Adrenal gland (tissue), 12 donors: ENCODE data around the gene SOHLH1. TPM values are rescaled to one million over a fixed set of nuclear protein-coding genes. Genes with fewer than 3 reads are reported as not detected.

ENCODE experiments used
- DNase-seq, 7 donors: peaks; one replicate each; pipeline ENCODE4 v3.0.0-alpha.2; 2019 to 2020
- H3K27ac ChIP-seq, 5 donors: fragments of 200-600 bp; sonication (generic) in 4 of 5; 1 replicate in 3 of 5; 2 replicates in 2 of 5; pipeline versions ENCODE4 v1.5.1 to v1.8.0; 2016 to 2020; ENCODE audit warnings: mild to moderate bottlenecking in 1 of 5
- H3K27me3 ChIP-seq: fragments of 200-600 bp; 2 replicates; pipeline ENCODE4 v1.8.0; 2021
- H3K36me3 ChIP-seq, 2 donors: fragments of 200-600 bp; replicated peaks in 1 of 2; 1 replicate in 1 of 2; 2 replicates in 1 of 2; pipeline versions ENCODE4 v1.5.1 to v1.8.0; 2018 to 2022
- H3K4me1 ChIP-seq, 2 donors: fragments of 200-600 bp; replicated peaks in 1 of 2; 1 replicate in 1 of 2; 2 replicates in 1 of 2; pipeline versions ENCODE4 v1.5.1 to v1.8.0; 2018 to 2021
- H3K4me3 ChIP-seq, 4 donors: fragments of 200-600 bp; sonication (generic) in 3 of 4; one replicate each; pipeline ENCODE4 v1.5.1; 2016 to 2018
- H3K9me3 ChIP-seq, 3 donors: fragments of 200-600 bp; sonication (generic) in 1 of 3; replicated peaks in 1 of 3; 1 replicate in 2 of 3; 2 replicates in 1 of 3; pipeline versions ENCODE4 v1.5.1 to v1.8.0; 2016 to 2021
- CTCF ChIP-seq, 6 experiments: fragments of 450-650 bp in 4 of 6; fragments of 200-600 bp in 2 of 6; sonication (generic) in 1 of 6; IDR thresholded peaks; 1 replicate in 5 of 6; 2 replicates in 1 of 6; pipeline versions ENCODE4 v1.5.1 to v1.8.0; 2016 to 2021; ENCODE audit warnings: antibody characterized with exemption in 6 of 6, mild to moderate bottlenecking in 2 of 6, moderate library complexity in 1 of 6
- POLR2A ChIP-seq, 2 donors: fragments of 450-650 bp; IDR thresholded peaks; one replicate each; pipeline ENCODE4 v1.6.1; 2017; ENCODE audit warnings: antibody characterized with exemption in 2 of 2, mild to moderate bottlenecking in 2 of 2, moderate library complexity in 1 of 2
- WGBS, 4 donors: extraction: QIAGEN DNeasy Blood & Tissue Kit in 2 of 4; methylation state at CpG; one replicate each; pipeline versions ENCODE4 v1.1.5 to v1.1.7; 2013 to 2017; 5-methylcytosine and 5-hydroxymethylcytosine counted together
- intact Hi-C, 2 donors: fragments of 100-400 bp; cut with DNase I; formaldehyde crosslinking; loops; one replicate each; pipeline versions ENCODE4 v1.14.1 to v1.15.0; 2022 to 2023
- polyA plus RNA-seq, 3 donors: library from polyadenylated mRNA; stranded (reverse); fragments of 200-250 nt in 2 of 3; fragments of 350-450 nt in 1 of 3; fragmentation: Illumina TruSeq in 1 of 3; extraction: RNeasy Lipid Tissue Mini Kit (QIAGEN cat#74804) in 1 of 3; gene quantifications; one replicate each; pipeline ENCODE4 v1.2.3, GENCODE V29; 2013 to 2014
- total RNA-seq, 9 donors: library from RNA; depleted of rRNA in 4 of 9; stranded (reverse); fragments of >200 nt in 4 of 9; fragments of 120-200 nt in 1 of 9; fragmentation: NEBNext Ultra II Directional in 1 of 9; extraction: Animal tissue kit (Norgen Biotek cat#: 25700) in 1 of 9; gene quantifications; one replicate each; pipeline versions ENCODE4 v1.1.0 to v1.2.4, GENCODE V29; 2013 to 2023
- donor health status: healthy with polysubstance abuse.
- donor health status: Bipolar disorder and iron deficiency.
- donor health status: DM: yes; HTN: yes; CAD: no.
- donor health status: DM: no; HTN: no; CAD: no.
- donor health status: DM: no; HTN: no; CAD: no.
- donor health status: DM: yes; HTN: yes; CAD: no.

SOHLH1 gene
- total and polyA plus RNA-seq, 12 donors: not detected

- no peak for TF ChIP-seq CTCF (IDR thresholded peaks at IDR 0.05)
- TF ChIP-seq POLR2A (IDR thresholded peaks at IDR 0.05): no peak
- intact Hi-C loops: no loop called here
- Histone ChIP-seq H3K27me3 (no peaks in the 10 kb centered on the region), H3K9me3 (no peaks in the 10 kb centered on the region), H3K27ac (no peak overlapping the region), H3K4me3 (no peak overlapping the region), H3K4me1 (no peaks in the 10 kb centered on the region), H3K36me3 (no peaks in the 10 kb centered on the region)
- DNase-seq: no peak
- WGBS, 4 donors: 53 to 79% (median 61%) methylated on average over 13 to 18 of the region's 18 CpGs
Observed at GRCh38 chr9:135694414-135694813, 4.9 kb downstream of the SOHLH1 start.

GRCh38 chr9:135693771-135694170 lies 5.5 kb downstream of the SOHLH1 start:
- no peak overlapping the region for H3K27ac ChIP-seq
- no peaks in the 10 kb centered on the region for H3K36me3 ChIP-seq
- intact Hi-C loops: no loop called here
- H3K4me1 ChIP-seq: no peaks in the 10 kb centered on the region
- DNase-seq: no peak
- TF ChIP-seq CTCF (IDR thresholded peaks at IDR 0.05) (no peak), POLR2A (IDR thresholded peaks at IDR 0.05) (no peak)
- no peaks in the 10 kb centered on the region for H3K27me3 ChIP-seq
- WGBS, 4 donors: 73 to 88% (median 83%) methylated on average over 4 to 11 of the region's 11 CpGs
- H3K9me3 ChIP-seq: no peaks in the 10 kb centered on the region
- no peak overlapping the region for H3K4me3 ChIP-seq

DNA sequence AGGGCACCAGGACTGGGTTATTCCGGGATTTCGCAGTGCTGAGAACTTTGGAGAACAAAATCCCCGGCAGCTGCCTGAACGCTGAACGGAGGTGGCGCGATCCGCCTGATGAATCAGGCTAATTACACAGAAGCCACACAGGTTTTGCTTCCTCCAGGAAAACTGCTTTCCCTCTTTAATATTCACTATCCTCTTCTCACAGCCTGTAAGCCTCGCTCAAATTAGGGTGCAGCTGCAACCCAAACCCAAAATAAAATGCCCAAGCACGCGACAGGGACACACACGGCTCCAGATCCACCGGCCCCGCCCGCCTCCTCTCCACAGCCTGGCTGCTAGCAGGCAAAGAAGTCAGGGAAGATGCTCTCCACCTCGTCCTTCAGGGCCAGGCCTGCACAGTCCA lies 6.0 kb downstream of the SOHLH1 start:
- TF ChIP-seq POLR2A (IDR thresholded peaks at IDR 0.05) (no peak), CTCF (IDR thresholded peaks at IDR 0.05) (no peak)
- no peaks in the 10 kb centered on the region for H3K27me3 ChIP-seq
- no peak for DNase-seq
- H3K27ac ChIP-seq: no peak overlapping the region
- intact Hi-C loops: no loop called here
- 76 to 90% (median 79%) methylated on average over 11 to 16 of the region's 16 CpGs for WGBS, 4 donors
- H3K4me3 ChIP-seq: no peak overlapping the region
- H3K9me3 ChIP-seq: no peaks in the 10 kb centered on the region
- H3K4me1 ChIP-seq: no peaks in the 10 kb centered on the region
- H3K36me3 ChIP-seq: no peaks in the 10 kb centered on the region

DNA sequence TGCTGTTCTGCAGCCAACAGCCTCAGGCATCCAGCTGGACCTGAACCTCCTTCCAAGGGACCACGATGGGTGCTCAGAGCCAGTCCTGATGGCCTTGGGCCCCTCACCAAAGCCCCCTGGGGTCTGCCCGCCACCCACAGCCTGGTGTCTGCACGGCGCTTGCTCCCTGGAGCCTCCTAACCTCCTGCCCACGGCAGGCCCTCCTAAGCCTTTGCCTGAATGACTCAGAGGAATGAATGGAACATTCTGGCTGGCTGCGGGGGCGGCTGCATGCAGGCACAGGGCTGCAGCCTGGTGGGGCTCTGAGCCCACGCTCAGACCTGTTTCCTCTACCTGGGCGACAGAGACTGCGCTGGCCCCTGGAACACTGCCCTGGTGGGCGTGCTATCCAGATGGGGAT lies 6.9 kb downstream of the SOHLH1 start:
- H3K4me3 ChIP-seq: no peak overlapping the region
- H3K27me3 ChIP-seq: no peaks in the 10 kb centered on the region
- no peaks in the 10 kb centered on the region for H3K9me3 ChIP-seq
- no peak for DNase-seq
- no peak for TF ChIP-seq CTCF (IDR thresholded peaks at IDR 0.05)
- no peak for TF ChIP-seq POLR2A (IDR thresholded peaks at IDR 0.05)
- intact Hi-C loops: no loop called here
- no peak overlapping the region for H3K27ac ChIP-seq
- no peaks in the 10 kb centered on the region for H3K4me1 ChIP-seq
- 69 to 78% (median 78%) methylated on average over 5 to 11 of the region's 11 CpGs; no CpG with 5 or more reads in 1 of the 4 donors for WGBS, 4 donors
- no peaks in the 10 kb centered on the region for H3K36me3 ChIP-seq
